ENCODE results near the gene ZMIZ1. TPM values are rescaled to one million over a fixed set of nuclear protein-coding genes. Genes with fewer than 3 reads are reported as not detected.
A peak's percentile ranks its signal among the peaks of the same experiment; 100 is the strongest.

The ZMIZ1 gene
- total RNA-seq, 4 donors from 2014 or later: 58.1 to 87.4 (median 74.2) TPM

- intact Hi-C loops (cut with DNase I; ENCODE audit: low total_unique reads): no loop called here
- WGBS, 2 donors: 27% methylated on average over 16 of the region's 16 CpGs
- H3K4me3 ChIP-seq (ENCODE audit: low read depth, poor library complexity, severe bottlenecking): no peak overlapping the region
- TF ChIP-seq CTCF (IDR thresholded peaks at IDR 0.05) (no peak), POLR2A (IDR thresholded peaks at IDR 0.05) (no peak)
- peak; percentile 77 to 94 for DNase-seq (ENCODE audit: low spot score in 2 of 2)
Observed at GRCh38 chr10:79148452-79149344, 79.9 kb downstream of the ZMIZ1 start.

GRCh38 chr10:79149345-79149661 lies 80.5 kb downstream of the ZMIZ1 start:
- DNase-seq (ENCODE audit: low spot score in 2 of 2): no peak
- H3K4me3 ChIP-seq (ENCODE audit: low read depth, poor library complexity, severe bottlenecking): no peak overlapping the region
- TF ChIP-seq CTCF (IDR thresholded peaks at IDR 0.05) (no peak), POLR2A (IDR thresholded peaks at IDR 0.05) (no peak)
- 53 to 54% methylated on average over 2 to 3 of the region's 3 CpGs for WGBS, 2 donors
- intact Hi-C loops (cut with DNase I; ENCODE audit: low total_unique reads): no loop called here

- no peak overlapping the region for H3K4me3 ChIP-seq (ENCODE audit: low read depth, poor library complexity, severe bottlenecking)
- WGBS, 2 donors: 12 to 15% methylated on average over 25 of the region's 27 CpGs
- TF ChIP-seq CTCF (IDR thresholded peaks at IDR 0.05): no peak
- no peak for TF ChIP-seq POLR2A (IDR thresholded peaks at IDR 0.05)
- DNase-seq (ENCODE audit: low spot score in 2 of 2): peak; percentile 81 to 98
- intact Hi-C loops (cut with DNase I; ENCODE audit: low total_unique reads): no loop called here
Observed at GRCh38 chr10:79149662-79150443, 81.1 kb downstream of the ZMIZ1 start.

DNA sequence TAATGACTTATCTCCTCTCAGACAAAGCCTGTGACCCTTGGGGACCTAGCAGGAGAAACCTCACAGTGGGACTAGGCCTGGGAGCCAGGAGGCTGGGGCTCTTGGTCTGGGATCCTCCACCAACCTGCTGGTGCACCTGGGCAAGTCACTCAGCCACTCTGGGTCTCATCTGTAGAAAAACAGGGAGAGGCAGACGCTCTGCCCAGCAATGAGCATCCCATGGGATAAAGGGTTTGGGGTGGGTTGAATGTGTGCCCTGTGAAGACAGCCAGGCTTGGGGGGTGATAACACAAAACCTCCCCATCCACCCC lies 81.6 kb downstream of the ZMIZ1 start:
- intact Hi-C loops (cut with DNase I; ENCODE audit: low total_unique reads): no loop called here

GRCh38 chr10:79152423-79152817 lies 83.7 kb downstream of the ZMIZ1 start:
- TF ChIP-seq CTCF (IDR thresholded peaks at IDR 0.05) (no peak), POLR2A (IDR thresholded peaks at IDR 0.05) (no peak)
- intact Hi-C loops (cut with DNase I; ENCODE audit: low total_unique reads): no loop called here
- WGBS, 2 donors: 13 to 31% methylated on average over 7 of the region's 7 CpGs
- H3K4me3 ChIP-seq (ENCODE audit: low read depth, poor library complexity, severe bottlenecking): no peak overlapping the region
- DNase-seq (ENCODE audit: low spot score in 2 of 2): no peak

More for the DNA sequence above, 81.6 kb downstream of the ZMIZ1 start:
- no peak overlapping the region for H3K4me3 ChIP-seq (ENCODE audit: low read depth, poor library complexity, severe bottlenecking)
- no peak for DNase-seq (ENCODE audit: low spot score in 2 of 2)
- TF ChIP-seq POLR2A (IDR thresholded peaks at IDR 0.05) (no peak), CTCF (IDR thresholded peaks at IDR 0.05) (no peak)
- 69 to 91% methylated on average over 1 of the region's 1 CpG for WGBS, 2 donors

Measured in lower leg skin (tissue), 4 donors.